Common myeloid progenitor, CD34-positive (primary cell): ENCODE data around the gene TSPEAR.

Source experiments
- CTCF ChIA-PET: fragments of 350-600 bp; sonication (Branson Sonifier 250); formaldehyde crosslinking; loops from one replicate; lab custom pipeline; 2021; ENCODE audit warnings: antibody characterized with exemption; lab: Charles Lee
- POLR2A ChIA-PET: fragments of 350-600 bp; sonication (Branson Sonifier 250); formaldehyde crosslinking; loops from one replicate; lab custom pipeline; 2021; ENCODE audit warnings: antibody characterized with exemption; lab: Charles Lee
- DNase-seq, 3 donors: peaks; one replicate each; pipeline versions ENCODE4 v3.0.0 to v3.0.0-alpha.2; 2013
- H3K27ac ChIP-seq, 2 experiments: 1 replicate in 1 of 2; 2 replicates in 1 of 2; pipeline ENCODE4 v1.7.0; 2013; ENCODE audit warnings: inconsistent platforms in 2 of 2, low read length in 2 of 2, mild to moderate bottlenecking in 2 of 2, low read depth in 1 of 2, moderate library complexity in 1 of 2; ENCODE audit not compliant: severe bottlenecking in 2 of 2, insufficient read depth in 1 of 2, poor library complexity in 1 of 2
- H3K27me3 ChIP-seq, 5 experiments: replicated peaks in 2 of 5; 1 replicate in 3 of 5; 2 replicates in 2 of 5; pipeline versions ENCODE4 v1.6.1 to v1.7.0; 2013; ENCODE audit warnings: low read length in 4 of 5, mild to moderate bottlenecking in 2 of 5, moderate library complexity in 2 of 5, inconsistent platforms in 1 of 5; ENCODE audit not compliant: insufficient read depth in 5 of 5, control insufficient read depth in 4 of 5
- H3K36me3 ChIP-seq, 4 experiments: 1 replicate in 2 of 4; 2 replicates in 2 of 4; pipeline versions ENCODE4 v1.6.1 to v1.7.0; 2013; ENCODE audit warnings: low read length in 3 of 4, control low read depth in 1 of 4, mild to moderate bottlenecking in 1 of 4; ENCODE audit not compliant: control insufficient read depth in 4 of 4, insufficient read depth in 4 of 4
- H3K4me1 ChIP-seq, 4 experiments: 1 replicate in 3 of 4; 2 replicates in 1 of 4; pipeline versions ENCODE4 v1.6.1 to v1.7.1; 2013; ENCODE audit warnings: low read length in 3 of 4, mild to moderate bottlenecking in 3 of 4, control low read depth in 1 of 4, inconsistent platforms in 1 of 4, moderate library complexity in 1 of 4; ENCODE audit not compliant: control insufficient read depth in 4 of 4, insufficient read depth in 4 of 4; ENCODE audit errors: control extremely low read depth in 1 of 4
- H3K4me3 ChIP-seq, 7 experiments: 1 replicate in 4 of 7; 2 replicates in 3 of 7; pipeline versions ENCODE4 v1.5.1 to v1.7.0; 2013; ENCODE audit warnings: mild to moderate bottlenecking in 7 of 7, low read length in 6 of 7, moderate library complexity in 6 of 7, inconsistent platforms in 2 of 7, low read depth in 2 of 7, control low read depth in 1 of 7; ENCODE audit not compliant: insufficient read depth in 4 of 7, control insufficient read depth in 1 of 7; ENCODE audit errors: extremely low read depth in 1 of 7
- H3K9me3 ChIP-seq, 5 experiments: 1 replicate in 4 of 5; 2 replicates in 1 of 5; pipeline versions ENCODE4 v1.6.1 to v1.7.1; 2013; ENCODE audit warnings: low read length in 4 of 5, mild to moderate bottlenecking in 2 of 5, inconsistent platforms in 1 of 5, low read depth in 1 of 5, moderate library complexity in 1 of 5; ENCODE audit not compliant: control insufficient read depth in 4 of 5, insufficient read depth in 2 of 5; ENCODE audit errors: control extremely low read depth in 1 of 5
- WGBS: methylation state at CpG from one replicate; pipeline ENCODE4 v1.1.5; 2013; ENCODE audit not compliant: insufficient coverage; 5-methylcytosine and 5-hydroxymethylcytosine counted together

TSPEAR gene

DNA sequence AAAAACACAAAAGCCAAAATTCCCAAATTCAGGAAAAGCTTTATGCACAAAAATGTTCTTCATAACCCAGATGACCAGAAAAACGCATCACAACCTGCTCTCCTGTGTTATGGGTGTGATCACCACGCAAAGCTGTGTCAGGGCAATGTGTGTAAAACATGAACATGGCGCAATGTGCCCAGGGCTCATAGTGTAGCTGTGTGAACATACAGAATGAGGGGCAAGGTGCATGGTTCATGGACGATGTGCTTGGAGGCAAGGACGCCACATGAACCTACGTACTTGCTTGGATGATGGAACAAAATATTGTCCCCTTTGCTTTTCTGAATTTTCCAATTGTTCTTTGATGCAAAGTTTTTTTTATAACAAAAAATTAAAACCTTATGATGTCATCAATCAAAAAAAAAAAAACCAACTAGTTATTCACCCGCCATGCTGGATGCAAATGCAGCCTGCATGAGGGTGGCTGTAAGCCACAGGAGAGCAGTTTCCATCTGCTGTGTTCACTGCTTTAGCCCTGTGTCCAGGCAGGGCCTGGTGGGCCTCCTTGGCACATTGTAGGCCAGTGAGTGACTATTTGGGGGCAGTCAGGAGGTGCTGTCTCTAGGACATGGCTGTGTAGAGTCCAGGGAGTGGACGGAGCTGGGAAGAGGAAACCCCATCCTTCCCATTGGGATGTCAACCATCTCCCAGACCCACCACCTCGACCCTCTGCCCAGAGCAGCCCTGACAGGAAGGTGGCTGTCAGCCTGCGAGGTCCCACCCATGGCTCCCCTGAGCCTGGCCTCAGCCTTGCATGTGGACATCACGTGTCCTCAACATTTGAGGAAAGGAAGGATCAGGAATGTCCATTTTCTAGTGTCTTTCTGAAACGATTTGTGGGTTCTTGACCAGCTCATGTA, 185.0 kb downstream of the TSPEAR start:
- H3K9me3 ChIP-seq, result peaks cover 0 to 15% (median 0%) of the 10 kb centered on the region in 5 experiments
- H3K27ac ChIP-seq, result no peak overlapping the region
- no peak for DNase-seq
- no peaks in the 10 kb centered on the region for H3K4me1 ChIP-seq
- H3K27me3 ChIP-seq, result peaks cover 0 to 2% (median 0%) of the 10 kb centered on the region in 5 experiments
- ChIA-PET POLR2A (no interaction called here), CTCF (no interaction called here)
- H3K4me3 ChIP-seq, result no peak overlapping the region
- WGBS, result 96% methylated on average over 7 of the region's 12 CpGs
- H3K36me3 ChIP-seq, result no peaks in the 10 kb centered on the region

DNA sequence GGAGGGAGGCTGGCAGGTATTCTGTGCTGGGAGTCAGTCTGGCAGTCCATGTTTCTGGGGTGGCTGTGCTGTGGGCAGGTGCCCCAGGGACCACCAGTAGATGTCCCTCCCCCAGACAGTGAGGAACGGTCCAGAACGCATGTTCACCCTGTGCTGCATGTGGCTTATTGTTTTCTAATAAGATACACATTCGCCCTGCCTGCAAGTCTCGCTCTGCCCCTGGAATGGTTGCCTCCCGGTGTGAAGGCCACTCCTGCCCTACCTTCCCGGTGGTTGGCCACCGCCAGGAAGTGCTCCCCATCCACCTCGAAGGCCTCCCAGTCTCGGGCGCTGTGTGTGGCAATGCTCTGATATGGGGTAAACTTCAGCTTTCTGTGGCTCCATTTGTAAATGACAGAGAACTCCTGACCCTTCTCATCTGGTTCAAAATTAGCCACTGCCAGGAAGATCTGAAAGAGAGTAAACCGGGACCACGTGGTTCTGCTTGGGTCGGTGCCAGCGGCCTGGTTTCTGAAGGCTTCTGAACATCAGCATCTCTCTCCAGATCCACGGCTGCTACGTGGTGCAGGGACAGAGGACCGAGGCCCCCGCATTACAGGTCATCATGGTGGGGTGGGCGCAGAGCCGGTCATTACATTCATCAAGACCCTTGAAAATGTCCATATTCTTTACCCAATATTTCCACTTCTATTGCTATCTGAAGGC, 185.8 kb downstream of the TSPEAR start:
- DNase-seq, result no peak
- Histone ChIP-seq H3K27ac (no peak overlapping the region), H3K4me3 (no peak overlapping the region), H3K36me3 (no peaks in the 10 kb centered on the region), H3K27me3 (peaks cover 0 to 2% (median 0%) of the 10 kb centered on the region in 5 experiments), H3K9me3 (peaks cover 0 to 15% (median 0%) of the 10 kb centered on the region in 5 experiments), H3K4me1 (no peaks in the 10 kb centered on the region)
- POLR2A ChIA-PET, result no interaction called here
- 95% methylated on average over 17 of the region's 20 CpGs for WGBS
- CTCF ChIA-PET, result no interaction called here

DNA sequence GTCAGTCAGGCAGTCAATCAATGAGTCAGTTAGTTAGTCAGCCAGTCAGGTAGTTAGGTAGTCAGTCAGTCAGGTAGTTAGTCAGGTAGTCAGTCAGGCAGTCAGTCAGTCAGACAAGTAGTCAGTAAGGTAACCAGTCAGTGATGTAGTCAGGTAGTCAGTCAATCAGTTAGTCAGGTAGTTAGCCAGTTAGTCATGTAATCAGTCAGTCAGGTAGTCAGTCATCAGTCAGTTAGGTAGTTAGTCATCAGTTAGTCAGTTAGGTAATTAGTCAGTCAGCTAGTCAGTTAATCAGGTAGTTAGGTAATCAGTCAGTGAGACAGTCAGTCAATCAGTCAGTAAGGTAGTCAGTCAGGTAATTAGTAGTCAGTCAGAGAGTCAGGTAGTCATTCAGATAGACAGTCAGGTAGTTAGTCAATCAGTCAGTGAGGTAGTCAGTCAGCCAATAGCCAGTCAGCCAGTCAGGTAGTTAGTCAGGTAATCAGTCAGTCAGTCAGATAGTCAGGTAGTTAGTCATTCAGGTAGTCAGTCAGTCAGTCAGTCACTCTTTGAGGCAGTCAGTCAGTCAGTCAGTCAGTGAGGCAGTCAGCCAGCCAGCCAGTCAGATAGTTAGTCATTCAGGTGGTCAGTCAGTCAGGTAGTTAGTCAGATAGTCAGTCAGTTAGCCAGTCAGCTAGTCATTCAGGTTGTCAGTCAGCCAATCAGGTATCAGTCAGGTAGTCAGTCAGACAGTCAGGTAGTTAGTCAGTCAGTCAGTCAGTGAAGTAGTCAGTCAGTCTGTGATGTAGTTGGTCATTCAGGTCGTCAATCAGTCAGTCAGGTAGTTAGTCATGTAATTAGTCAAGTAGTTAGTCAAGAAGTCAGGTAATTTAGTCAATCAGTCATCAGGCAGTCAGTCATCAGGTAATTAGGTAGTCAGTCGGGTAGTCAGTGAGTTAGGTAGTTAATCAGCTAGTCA, 186.7 kb downstream of the TSPEAR start:
- ChIA-PET CTCF (interaction anchor here (1.0 kb wide), 1 partner anchor 14 kb away, joined by 4 read pairs; no protein-coding TSS in a partner anchor), POLR2A (no interaction called here)
- WGBS, result 75% methylated on average over 1 of the region's 2 CpGs
- H3K27ac ChIP-seq, result no peak overlapping the region
- no peaks in the 10 kb centered on the region for H3K4me1 ChIP-seq
- peaks cover 0 to 2% (median 0%) of the 10 kb centered on the region in 5 experiments for H3K27me3 ChIP-seq
- no peak overlapping the region for H3K4me3 ChIP-seq
- H3K9me3 ChIP-seq, result peaks cover 0 to 15% (median 0%) of the 10 kb centered on the region in 5 experiments
- no peak for DNase-seq
- H3K36me3 ChIP-seq, result no peaks in the 10 kb centered on the region

DNA sequence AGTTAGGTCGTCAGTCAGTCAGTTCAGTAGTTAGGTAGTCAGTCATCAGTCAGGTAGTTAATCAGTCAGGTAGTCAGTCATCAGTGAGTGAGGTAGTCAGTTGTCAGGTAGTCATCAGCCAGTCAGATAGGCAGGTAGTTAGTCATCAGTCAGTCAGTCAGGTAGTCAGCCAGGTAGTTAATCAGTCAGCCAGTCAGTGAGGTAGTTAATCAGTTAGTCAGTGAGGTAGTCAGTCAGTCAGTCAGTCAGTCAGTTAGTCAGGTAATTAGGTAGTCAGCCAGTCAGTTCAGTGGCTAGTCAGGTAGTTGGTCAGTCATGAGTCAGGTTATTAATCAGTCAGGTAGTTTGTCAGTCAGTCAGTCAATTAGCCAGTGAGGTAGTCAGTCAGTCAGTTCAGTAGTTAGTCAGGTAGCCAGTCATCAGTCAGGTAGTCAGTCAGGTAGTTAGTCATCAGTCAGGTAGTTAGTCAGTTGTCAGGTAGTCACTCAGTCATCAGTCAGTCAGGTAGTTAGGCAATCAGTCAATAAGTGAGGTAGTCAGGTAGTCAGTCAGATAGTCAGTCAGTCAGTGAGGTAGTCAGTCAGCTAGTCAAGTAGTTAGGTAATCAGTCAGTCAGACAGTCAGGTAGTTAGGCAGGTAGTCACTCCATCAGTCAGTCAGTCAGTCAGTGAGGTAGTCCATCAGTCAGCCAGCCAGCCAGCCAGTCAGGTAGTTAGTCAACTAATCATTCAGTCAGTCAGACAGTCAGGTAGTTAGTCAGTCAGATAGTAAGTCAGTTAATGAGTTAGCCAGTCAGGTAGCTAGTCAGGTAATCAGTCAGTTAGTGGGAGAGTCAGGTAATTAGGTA, 187.6 kb downstream of the TSPEAR start:
- H3K27me3 ChIP-seq, result peaks cover 0 to 5% (median 0%) of the 10 kb centered on the region in 5 experiments
- no peaks in the 10 kb centered on the region for H3K36me3 ChIP-seq
- no peak for DNase-seq
- H3K9me3 ChIP-seq, result peaks cover 0 to 15% (median 0%) of the 10 kb centered on the region in 5 experiments
- CTCF ChIA-PET, result interaction anchor here (1.0 kb wide), 1 partner anchor 13 kb away, joined by 4 read pairs; no protein-coding TSS in a partner anchor
- WGBS, result 100% methylated on average over 1 of the region's 1 CpG
- H3K27ac ChIP-seq, result no peak overlapping the region
- no peaks in the 10 kb centered on the region for H3K4me1 ChIP-seq
- POLR2A ChIA-PET, result no interaction called here
- no peak overlapping the region for H3K4me3 ChIP-seq

DNA sequence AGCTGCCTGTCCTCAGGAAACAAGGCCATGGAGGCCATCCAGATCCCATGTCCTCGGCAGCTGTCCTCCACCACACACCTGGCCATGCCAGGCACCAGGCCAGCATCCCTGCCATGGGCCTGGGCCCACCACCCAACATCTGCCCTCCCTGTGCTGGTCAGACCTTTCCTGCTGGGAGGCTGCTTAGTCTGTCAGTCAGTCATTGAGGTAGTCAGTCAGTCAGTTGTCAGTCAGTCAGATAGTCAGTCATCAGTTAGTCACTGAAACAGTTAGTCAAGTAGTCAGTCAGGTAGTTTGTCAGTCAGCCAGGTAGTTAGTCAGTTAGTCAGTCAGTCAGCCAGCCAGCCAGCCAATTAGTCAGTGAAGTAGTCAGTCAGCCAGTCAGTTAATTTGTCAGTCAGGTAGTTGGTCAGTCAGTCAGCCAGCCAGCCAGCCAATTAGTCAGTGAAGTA, 188.6 kb downstream of the TSPEAR start:
- Histone ChIP-seq H3K27me3 (peaks cover 0 to 5% (median 0%) of the 10 kb centered on the region in 5 experiments), H3K4me3 (no peak overlapping the region), H3K4me1 (no peaks in the 10 kb centered on the region), H3K27ac (no peak overlapping the region), H3K36me3 (no peaks in the 10 kb centered on the region), H3K9me3 (peaks cover 0 to 15% (median 0%) of the 10 kb centered on the region in 5 experiments)
- ChIA-PET POLR2A (no interaction called here), CTCF (no interaction called here)
- WGBS, result 100% methylated on average over 1 of the region's 1 CpG
- no peak for DNase-seq
